ENCODE measurements around the gene ZNF511.

GRCh38 chr10:133303206-133303605, 5.5 kb upstream of the ZNF511 start:
- TF ChIP-seq CTCF (IDR thresholded peaks at IDR 0.05; ENCODE audit: insufficient read depth, low read length, poor library complexity, severe bottlenecking) = no peak
- no peak for TF ChIP-seq EZH2phosphoT487 (conservative IDR thresholded peaks at IDR 0.05; ENCODE audit: low read length)

Data from SU-DHL-6 (cell line).